Fibroblast of lung (primary cell): ENCODE results near the gene RNF32.

ENCODE experiments used
- EZH2 ChIP-seq: IDR thresholded peaks from 2 replicates; pipeline ENCODE4 v1.5.1; 2012; ENCODE audit warnings: low read length, control low read depth, mild to moderate bottlenecking; ENCODE audit errors: missing control alignments
- TF ChIP-seq, protein P1 (sequence below), 2 donors: IDR thresholded peaks in 1 of 2; conservative IDR thresholded peaks in 1 of 2; 1 replicate in 1 of 2; 2 replicates in 1 of 2; pipeline ENCODE4 v1.5.1; 2011 to 2012; ENCODE audit warnings: low read length in 2 of 2, control low read depth in 1 of 2, inconsistent platforms in 1 of 2, low read depth in 1 of 2, mild to moderate bottlenecking in 1 of 2

DNA sequence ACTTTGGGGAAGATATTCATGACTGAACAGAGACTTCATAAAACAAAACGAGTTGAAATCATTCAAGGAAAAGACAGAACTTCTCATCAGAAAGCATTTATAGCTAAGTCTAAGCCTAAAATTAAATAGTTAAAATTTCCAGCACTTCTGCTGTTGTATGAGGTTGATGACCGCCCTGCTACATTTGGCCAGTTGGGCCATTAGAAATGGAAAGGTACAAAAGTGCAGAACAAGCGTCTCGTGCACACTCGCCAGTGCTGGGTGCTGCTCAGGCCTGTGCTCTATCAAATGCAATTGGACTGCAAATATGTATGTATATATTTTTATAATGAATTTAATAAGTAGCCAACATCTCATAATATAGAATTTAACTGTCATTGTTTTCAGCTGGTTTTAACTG lies 34.4 kb upstream of the RNF32 start:
- no peak for TF ChIP-seq EZH2
- TF ChIP-seq, protein P1, sequence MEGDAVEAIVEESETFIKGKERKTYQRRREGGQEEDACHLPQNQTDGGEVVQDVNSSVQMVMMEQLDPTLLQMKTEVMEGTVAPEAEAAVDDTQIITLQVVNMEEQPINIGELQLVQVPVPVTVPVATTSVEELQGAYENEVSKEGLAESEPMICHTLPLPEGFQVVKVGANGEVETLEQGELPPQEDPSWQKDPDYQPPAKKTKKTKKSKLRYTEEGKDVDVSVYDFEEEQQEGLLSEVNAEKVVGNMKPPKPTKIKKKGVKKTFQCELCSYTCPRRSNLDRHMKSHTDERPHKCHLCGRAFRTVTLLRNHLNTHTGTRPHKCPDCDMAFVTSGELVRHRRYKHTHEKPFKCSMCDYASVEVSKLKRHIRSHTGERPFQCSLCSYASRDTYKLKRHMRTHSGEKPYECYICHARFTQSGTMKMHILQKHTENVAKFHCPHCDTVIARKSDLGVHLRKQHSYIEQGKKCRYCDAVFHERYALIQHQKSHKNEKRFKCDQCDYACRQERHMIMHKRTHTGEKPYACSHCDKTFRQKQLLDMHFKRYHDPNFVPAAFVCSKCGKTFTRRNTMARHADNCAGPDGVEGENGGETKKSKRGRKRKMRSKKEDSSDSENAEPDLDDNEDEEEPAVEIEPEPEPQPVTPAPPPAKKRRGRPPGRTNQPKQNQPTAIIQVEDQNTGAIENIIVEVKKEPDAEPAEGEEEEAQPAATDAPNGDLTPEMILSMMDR (conservative IDR thresholded peaks at IDR 0.05 in 1 of 2, IDR thresholded peaks at IDR 0.05 in 1 of 2; ENCODE audit: low read depth in 1 of 2, low read length in 2 of 2) = no peak
